Left lung (tissue), 10 donors: Measurements from ENCODE around the gene PDCD1. TPM values are rescaled to one million over a fixed set of nuclear protein-coding genes. Genes with fewer than 3 reads are reported as not detected.
A peak's percentile ranks its signal among the peaks of the same experiment; 100 is the strongest.

Experiments used
- ATAC-seq: fragments of 200-7000 bp; cut with Tn5 transposase; one replicate; pipeline ENCODE4 v1.9.1; 2020; ENCODE audit warnings: moderate library complexity
- DNase-seq, 4 donors: peaks; one replicate each; pipeline ENCODE4 v3.0.0-alpha.2; 2013 to 2020
- H3K27ac ChIP-seq, 2 donors: fragments of 200-600 bp; sonication (generic) in 1 of 2; one replicate each; pipeline versions ENCODE4 v1.5.0 to v1.8.0; 2020 to 2021
- H3K27me3 ChIP-seq, 2 donors: fragments of 200-600 bp; sonication (generic) in 1 of 2; one replicate each; pipeline versions ENCODE4 v1.5.0 to v1.8.0; 2020 to 2021
- H3K36me3 ChIP-seq, 2 donors: fragments of 200-600 bp; sonication (generic) in 1 of 2; one replicate each; pipeline versions ENCODE4 v1.5.0 to v1.8.0; 2020 to 2021
- H3K4me1 ChIP-seq, 2 donors: fragments of 200-600 bp; one replicate each; pipeline ENCODE4 v1.8.0; 2021
- H3K4me3 ChIP-seq, 2 donors: fragments of 200-600 bp; sonication (generic) in 1 of 2; one replicate each; pipeline versions ENCODE4 v1.5.0 to v1.8.0; 2020 to 2021; ENCODE audit warnings: mild to moderate bottlenecking in 1 of 2
- H3K9me3 ChIP-seq, 2 donors: fragments of 200-600 bp; sonication (generic) in 1 of 2; one replicate each; pipeline versions ENCODE4 v1.5.0 to v1.8.0; 2020 to 2021
- CTCF ChIP-seq, 2 donors: fragments of 200-600 bp; sonication (generic) in 1 of 2; IDR thresholded peaks; one replicate each; pipeline versions ENCODE4 v1.5.0 to v1.8.0; 2021; ENCODE audit warnings: antibody characterized with exemption in 2 of 2
- intact Hi-C, 2 donors: fragments of 100-400 bp; cut with DNase I; formaldehyde crosslinking; loops; one replicate each; pipeline versions ENCODE4 v1.11.2 to v1.14.2; 2022
- polyA plus RNA-seq, 6 donors: library from polyadenylated mRNA; unstranded; fragments of 120-200 nt; gene quantifications; one replicate each; pipeline ENCODE4 v1.2.1, GENCODE V29; 2013; ENCODE audit not compliant: insufficient read length in 6 of 6
- total RNA-seq, 2 donors: library from RNA; stranded (reverse); fragmentation: NEBNext Ultra II Directional; extraction: Animal tissue kit (Norgen Biotek cat#: 25700); gene quantifications; one replicate each; pipeline ENCODE4 v1.2.1, GENCODE V29; 2021
- donor health status: DM: no; HTN: yes; CAD: no.
- donor health status: DM: no; HTN: no; CAD: no.

Gene PDCD1
- total and polyA plus RNA-seq, 8 donors, result 0.15 to 1.1 (median 0.31) TPM

GRCh38 chr2:241891315-241891987 is 32.8 kb upstream of the PDCD1 start:
- Histone ChIP-seq H3K4me3 (no peak overlapping the region), H3K27me3 (no peaks in the 10 kb centered on the region), H3K4me1 (peaks cover 0 to 4% of the 10 kb centered on the region in 2 donors), H3K27ac (no peak overlapping the region), H3K36me3 (no peaks in the 10 kb centered on the region), H3K9me3 (peaks cover 0 to 6% of the 10 kb centered on the region in 2 donors)
- no peak for ATAC-seq
- intact Hi-C loops, result no loop called here
- no peak for TF ChIP-seq CTCF (IDR thresholded peaks at IDR 0.05)
- peak in 1 of 4 donors; percentile 66 for DNase-seq

- TF ChIP-seq CTCF (IDR thresholded peaks at IDR 0.05), result no peak
- Histone ChIP-seq H3K36me3 (no peaks in the 10 kb centered on the region), H3K4me3 (no peak overlapping the region), H3K27me3 (no peaks in the 10 kb centered on the region), H3K4me1 (no peaks in the 10 kb centered on the region), H3K9me3 (peaks cover 0 to 6% of the 10 kb centered on the region in 2 donors), H3K27ac (no peak overlapping the region)
- DNase-seq (peak in 1 of 4 donors; percentile 51), ATAC-seq (no peak)
- intact Hi-C loops, result no loop called here
Measured at GRCh38 chr2:241890524-241891235, 32.0 kb upstream of the PDCD1 start.

- no peak overlapping the region for H3K4me3 ChIP-seq
- intact Hi-C loops, result no loop called here
- no peaks in the 10 kb centered on the region for H3K4me1 ChIP-seq
- H3K9me3 ChIP-seq, result peaks cover 0 to 6% of the 10 kb centered on the region in 2 donors
- no peak for TF ChIP-seq CTCF (IDR thresholded peaks at IDR 0.05)
- no peaks in the 10 kb centered on the region for H3K36me3 ChIP-seq
- ATAC-seq (no peak), DNase-seq (no peak)
- H3K27me3 ChIP-seq, result no peaks in the 10 kb centered on the region
- no peak overlapping the region for H3K27ac ChIP-seq
Measured at GRCh38 chr2:241888641-241889040, 29.9 kb upstream of the PDCD1 start.

GRCh38 chr2:241887806-241888522 is 29.3 kb upstream of the PDCD1 start:
- DNase-seq (no peak), ATAC-seq (no peak)
- Histone ChIP-seq H3K36me3 (no peaks in the 10 kb centered on the region), H3K4me3 (no peak overlapping the region), H3K27ac (no peak overlapping the region), H3K9me3 (peaks cover 0 to 6% of the 10 kb centered on the region in 2 donors), H3K4me1 (no peaks in the 10 kb centered on the region), H3K27me3 (no peaks in the 10 kb centered on the region)
- intact Hi-C loops, result no loop called here
- no peak for TF ChIP-seq CTCF (IDR thresholded peaks at IDR 0.05)
